Ascending aorta (tissue), 2 donors: Measurements from ENCODE around the gene ST8SIA4. TPM values are rescaled to one million over a fixed set of nuclear protein-coding genes. Genes with fewer than 3 reads are reported as not detected.

ENCODE experiments used
- DNase-seq, 2 donors: peaks; one replicate each; pipeline ENCODE4 v3.0.0-alpha.2; 2019; ENCODE audit warnings: low spot score in 2 of 2
- H3K27ac ChIP-seq, 2 donors: fragments of 200-600 bp; sonication (generic); one replicate each; pipeline ENCODE4 v1.5.1; 2016 to 2017; ENCODE audit warnings: mild to moderate bottlenecking in 1 of 2
- H3K27me3 ChIP-seq: fragments of 200-600 bp; sonication (generic); one replicate; pipeline ENCODE4 v1.5.1; 2017
- H3K36me3 ChIP-seq, 2 donors: fragments of 200-600 bp; sonication (generic); one replicate each; pipeline ENCODE4 v1.5.1; 2016
- H3K4me1 ChIP-seq, 2 donors: fragments of 200-600 bp; sonication (generic); one replicate each; pipeline ENCODE4 v1.5.1; 2016 to 2017; ENCODE audit warnings: mild to moderate bottlenecking in 1 of 2
- H3K4me3 ChIP-seq, 2 donors: fragments of 200-600 bp; sonication (generic); one replicate each; pipeline ENCODE4 v1.5.1; 2016 to 2017; ENCODE audit warnings: mild to moderate bottlenecking in 1 of 2
- H3K9me3 ChIP-seq, 2 donors: fragments of 200-600 bp; sonication (generic); one replicate each; pipeline ENCODE4 v1.5.1; 2016
- CTCF ChIP-seq, 3 experiments: fragments of 200-600 bp in 2 of 3; fragments of 450-650 bp in 1 of 3; sonication (generic) in 2 of 3; IDR thresholded peaks; one replicate each; pipeline ENCODE4 v1.5.1; 2016 to 2019; ENCODE audit warnings: antibody characterized with exemption in 3 of 3, mild to moderate bottlenecking in 1 of 3, moderate library complexity in 1 of 3
- intact Hi-C: fragments of 100-400 bp; cut with DNase I; formaldehyde crosslinking; loops from one replicate; pipeline ENCODE4 v1.15.1; 2023
- total RNA-seq: library from RNA; depleted of rRNA; stranded (reverse); fragments of >200 nt; gene quantifications from one replicate; pipeline ENCODE4 v1.1.0, GENCODE V29; 2016

Gene ST8SIA4
- total RNA-seq, 1 donor from 2014 or later, result 15.6 TPM

GRCh38 chr5:100762108-100762507 is 141.0 kb downstream of the ST8SIA4 start:
- Histone ChIP-seq H3K27me3 (no peaks in the 10 kb centered on the region), H3K4me1 (no peaks in the 10 kb centered on the region), H3K4me3 (no peak overlapping the region), H3K36me3 (no peaks in the 10 kb centered on the region), H3K9me3 (no peaks in the 10 kb centered on the region), H3K27ac (no peak overlapping the region)
- no peak for TF ChIP-seq CTCF (IDR thresholded peaks at IDR 0.05)
- no peak for DNase-seq
- intact Hi-C loops, result no loop called here

- H3K27me3 ChIP-seq, result no peaks in the 10 kb centered on the region
- no peak for TF ChIP-seq CTCF (IDR thresholded peaks at IDR 0.05)
- no peak for DNase-seq
- no peaks in the 10 kb centered on the region for H3K9me3 ChIP-seq
- no peaks in the 10 kb centered on the region for H3K36me3 ChIP-seq
- no peak overlapping the region for H3K4me3 ChIP-seq
- no peaks in the 10 kb centered on the region for H3K4me1 ChIP-seq
- H3K27ac ChIP-seq, result no peak overlapping the region
- intact Hi-C loops, result no loop called here
Observed at GRCh38 chr5:100761192-100761591, 141.9 kb downstream of the ST8SIA4 start.

- DNase-seq, result no peak
- intact Hi-C loops, result no loop called here
- Histone ChIP-seq H3K9me3 (no peaks in the 10 kb centered on the region), H3K27me3 (no peaks in the 10 kb centered on the region), H3K4me3 (no peak overlapping the region), H3K4me1 (no peaks in the 10 kb centered on the region), H3K36me3 (no peaks in the 10 kb centered on the region), H3K27ac (no peak overlapping the region)
- no peak for TF ChIP-seq CTCF (IDR thresholded peaks at IDR 0.05)
Observed at GRCh38 chr5:100760688-100761087, 142.4 kb downstream of the ST8SIA4 start.

- intact Hi-C loops, result no loop called here
- TF ChIP-seq CTCF (IDR thresholded peaks at IDR 0.05), result no peak
- no peaks in the 10 kb centered on the region for H3K9me3 ChIP-seq
Observed at GRCh38 chr5:100758780-100759179, 144.3 kb downstream of the ST8SIA4 start.

GRCh38 chr5:100758306-100758705 is 144.8 kb downstream of the ST8SIA4 start:
- H3K27me3 ChIP-seq, result no peaks in the 10 kb centered on the region
- no peaks in the 10 kb centered on the region for H3K9me3 ChIP-seq
- intact Hi-C loops, result no loop called here
- H3K36me3 ChIP-seq, result no peaks in the 10 kb centered on the region
- DNase-seq, result no peak
- TF ChIP-seq CTCF (IDR thresholded peaks at IDR 0.05), result no peak
- no peaks in the 10 kb centered on the region for H3K4me1 ChIP-seq
- no peak overlapping the region for H3K4me3 ChIP-seq
- no peak overlapping the region for H3K27ac ChIP-seq

More at GRCh38 chr5:100758780-100759179, 144.3 kb downstream of the ST8SIA4 start:
- no peaks in the 10 kb centered on the region for H3K4me1 ChIP-seq
- no peak overlapping the region for H3K27ac ChIP-seq
- no peak overlapping the region for H3K4me3 ChIP-seq
- H3K36me3 ChIP-seq, result no peaks in the 10 kb centered on the region
- H3K27me3 ChIP-seq, result no peaks in the 10 kb centered on the region
- DNase-seq, result no peak

GRCh38 chr5:100757618-100758017 is 145.5 kb downstream of the ST8SIA4 start:
- no peaks in the 10 kb centered on the region for H3K4me1 ChIP-seq
- H3K36me3 ChIP-seq, result no peaks in the 10 kb centered on the region
- H3K9me3 ChIP-seq, result no peaks in the 10 kb centered on the region
- no peak for DNase-seq
- H3K4me3 ChIP-seq, result no peak overlapping the region
- H3K27me3 ChIP-seq, result no peaks in the 10 kb centered on the region
- TF ChIP-seq CTCF (IDR thresholded peaks at IDR 0.05), result no peak
- intact Hi-C loops, result no loop called here
- no peak overlapping the region for H3K27ac ChIP-seq
